GM19239 (cell line): ENCODE data around the gene RB1.

Experiments used
- DNase-seq: peaks from one replicate; pipeline ENCODE4 v3.0.0; 2011; ENCODE audit warnings: low spot score; ENCODE audit not compliant: insufficient read length
- FAIRE-seq: peaks from 2 replicates; lab custom pipeline; 2011; peaks lifted over from hg19 to GRCh38; lab: Jason Lieb, UNC

The RB1 gene

DNA sequence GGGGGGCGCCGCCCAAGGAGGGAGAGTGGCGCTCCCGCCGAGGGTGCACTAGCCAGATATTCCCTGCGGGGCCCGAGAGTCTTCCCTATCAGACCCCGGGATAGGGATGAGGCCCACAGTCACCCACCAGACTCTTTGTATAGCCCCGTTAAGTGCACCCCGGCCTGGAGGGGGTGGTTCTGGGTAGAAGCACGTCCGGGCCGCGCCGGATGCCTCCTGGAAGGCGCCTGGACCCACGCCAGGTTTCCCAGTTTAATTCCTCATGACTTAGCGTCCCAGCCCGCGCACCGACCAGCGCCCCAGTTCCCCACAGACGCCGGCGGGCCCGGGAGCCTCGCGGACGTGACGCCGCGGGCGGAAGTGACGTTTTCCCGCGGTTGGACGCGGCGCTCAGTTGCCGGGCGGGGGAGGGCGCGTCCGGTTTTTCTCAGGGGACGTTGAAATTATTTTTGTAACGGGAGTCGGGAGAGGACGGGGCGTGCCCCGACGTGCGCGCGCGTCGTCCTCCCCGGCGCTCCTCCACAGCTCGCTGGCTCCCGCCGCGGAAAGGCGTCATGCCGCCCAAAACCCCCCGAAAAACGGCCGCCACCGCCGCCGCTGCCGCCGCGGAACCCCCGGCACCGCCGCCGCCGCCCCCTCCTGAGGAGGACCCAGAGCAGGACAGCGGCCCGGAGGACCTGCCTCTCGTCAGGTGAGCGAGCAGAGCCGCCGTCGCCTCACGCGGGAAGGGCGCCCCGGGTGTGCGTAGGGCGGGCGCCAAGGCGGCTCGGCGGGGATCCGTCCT is at the start of gene RB1:
Gene RB1 (plus strand): TSS at position 393 of the 784 bp plus-strand sequence. CDS start 162 bp downstream, at position 555.
- peak; percentile 92 for FAIRE-seq

DNA sequence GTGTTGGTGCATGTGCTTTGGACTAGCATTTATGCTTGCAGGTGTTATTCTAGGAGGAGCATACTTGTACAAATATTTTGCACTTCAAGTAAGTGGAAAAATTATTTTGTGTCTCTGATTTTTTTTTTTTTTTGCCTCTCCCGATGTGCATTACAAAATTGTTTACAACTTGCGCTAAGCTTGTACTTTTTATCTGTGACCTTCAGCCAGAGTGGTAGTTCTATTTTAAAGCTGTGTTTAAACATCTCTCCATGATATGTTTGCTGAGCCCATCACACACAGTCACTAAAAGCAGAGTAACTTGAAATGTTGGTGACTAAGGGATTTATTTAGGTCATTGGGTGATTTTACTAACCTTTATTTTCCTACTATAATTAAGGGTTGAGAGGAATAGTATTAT is 49.7 kb upstream of the RB1 start:
- FAIRE-seq (peak; percentile 45), DNase-seq (no peak)

More for the DNA sequence above, at the start of gene RB1:
- DNase-seq, result peak; percentile 66

DNA sequence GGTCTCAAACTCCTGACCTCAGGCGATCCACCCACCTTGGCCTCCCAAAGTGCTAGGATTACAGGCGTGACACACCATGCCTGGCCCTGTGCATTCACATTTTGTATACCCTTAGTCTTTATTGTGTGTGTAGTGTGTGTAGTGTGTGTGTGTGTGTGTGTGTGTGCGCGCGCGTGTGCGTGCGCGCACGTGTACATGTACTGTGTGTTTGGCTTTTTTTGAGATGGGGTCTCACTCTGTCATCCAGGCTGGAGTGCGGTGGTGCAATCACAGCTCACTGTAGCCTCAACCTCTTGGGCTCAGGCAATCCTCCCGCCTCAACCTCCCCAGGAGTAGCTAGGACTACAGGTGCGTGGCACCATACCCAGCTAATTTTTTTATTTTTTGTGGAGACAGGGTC is 48.5 kb upstream of the RB1 start:
- DNase-seq (no peak), FAIRE-seq (no peak)

DNA sequence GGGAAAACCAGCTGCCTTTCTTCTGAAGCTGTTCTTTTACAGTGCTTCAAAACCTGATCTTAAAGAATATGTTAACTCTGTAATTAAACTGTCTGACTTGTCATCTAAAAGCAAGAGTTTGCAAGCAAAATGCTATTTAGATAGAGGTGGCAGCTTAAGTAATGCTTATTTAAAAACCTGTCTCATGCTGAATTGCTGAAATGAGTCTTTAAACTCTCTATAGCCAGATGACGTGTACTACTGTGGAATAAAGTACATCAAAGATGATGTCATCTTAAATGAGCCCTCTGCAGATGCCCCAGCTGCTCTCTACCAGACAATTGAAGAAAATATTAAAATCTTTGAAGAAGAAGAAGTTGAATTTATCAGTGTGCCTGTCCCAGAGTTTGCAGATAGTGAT is 47.6 kb upstream of the RB1 start:
- FAIRE-seq, result no peak
- DNase-seq, result no peak

DNA sequence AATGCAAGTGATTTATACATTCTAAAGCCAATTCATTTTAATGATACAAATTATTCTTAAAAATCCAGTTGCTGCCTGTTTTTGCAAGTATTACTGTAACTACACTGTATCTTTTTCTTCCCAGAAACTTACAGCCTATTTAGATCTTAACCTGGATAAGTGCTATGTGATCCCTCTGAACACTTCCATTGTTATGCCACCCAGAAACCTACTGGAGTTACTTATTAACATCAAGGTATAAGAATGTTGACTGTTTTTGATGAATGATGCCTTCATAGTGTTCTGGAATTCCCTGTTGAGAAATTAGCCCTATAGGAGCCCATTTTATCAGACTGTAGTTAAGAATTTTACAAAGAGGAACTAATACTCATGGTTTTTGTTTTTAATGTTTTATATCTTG is 45.5 kb upstream of the RB1 start:
- DNase-seq (no peak), FAIRE-seq (no peak)

DNA sequence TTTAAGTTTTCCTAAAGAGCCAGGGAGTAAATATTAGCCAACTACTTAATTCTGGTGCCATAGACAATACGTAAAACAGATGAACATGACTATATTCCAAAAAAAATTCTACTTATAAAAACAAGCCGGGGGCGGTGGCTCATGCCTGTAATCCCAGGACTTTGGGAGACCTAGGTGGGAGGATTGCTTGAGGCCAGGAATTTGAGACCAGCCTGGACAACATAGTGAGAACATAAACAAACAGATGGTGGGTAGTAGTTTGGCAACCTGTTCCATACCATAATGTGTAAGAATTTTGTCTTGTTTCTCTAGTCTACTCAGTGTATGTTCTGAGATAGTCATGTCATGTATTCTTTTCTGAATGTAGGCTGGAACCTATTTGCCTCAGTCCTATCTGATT is 45.1 kb upstream of the RB1 start:
- FAIRE-seq (no peak), DNase-seq (no peak)

DNA sequence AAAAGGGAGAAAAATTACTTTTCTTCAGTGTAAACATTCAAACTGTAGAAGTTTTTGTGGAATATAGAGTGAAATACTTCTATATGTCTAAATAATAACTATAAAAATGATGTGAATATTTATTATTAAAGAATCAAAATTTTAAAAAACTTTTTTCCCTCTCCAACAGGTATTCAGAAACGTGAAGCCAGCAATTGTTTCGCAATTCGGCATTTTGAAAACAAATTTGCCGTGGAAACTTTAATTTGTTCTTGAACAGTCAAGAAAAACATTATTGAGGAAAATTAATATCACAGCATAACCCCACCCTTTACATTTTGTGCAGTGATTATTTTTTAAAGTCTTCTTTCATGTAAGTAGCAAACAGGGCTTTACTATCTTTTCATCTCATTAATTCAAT is 42.6 kb upstream of the RB1 start:
- no peak for FAIRE-seq
- no peak for DNase-seq

DNA sequence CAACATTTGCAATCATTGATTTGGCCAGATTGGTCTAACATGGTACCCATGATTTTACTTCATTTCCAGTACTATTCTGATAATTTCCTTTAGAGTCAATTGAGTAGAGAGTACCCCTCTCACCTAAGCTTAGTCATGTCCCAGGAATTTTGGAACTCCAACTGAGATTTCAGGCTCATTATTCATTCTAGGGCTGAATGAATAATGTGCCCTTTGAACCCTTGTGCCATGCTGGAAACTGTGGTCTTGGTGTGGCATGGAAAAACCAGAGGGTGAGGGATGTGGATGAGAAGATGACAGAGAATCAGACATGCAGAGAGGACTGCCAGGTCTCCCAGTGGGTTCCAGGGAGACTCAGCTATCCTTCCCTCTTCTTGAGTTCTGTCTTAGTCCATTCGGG is 40.4 kb upstream of the RB1 start:
- no peak for DNase-seq
- FAIRE-seq, result no peak

DNA sequence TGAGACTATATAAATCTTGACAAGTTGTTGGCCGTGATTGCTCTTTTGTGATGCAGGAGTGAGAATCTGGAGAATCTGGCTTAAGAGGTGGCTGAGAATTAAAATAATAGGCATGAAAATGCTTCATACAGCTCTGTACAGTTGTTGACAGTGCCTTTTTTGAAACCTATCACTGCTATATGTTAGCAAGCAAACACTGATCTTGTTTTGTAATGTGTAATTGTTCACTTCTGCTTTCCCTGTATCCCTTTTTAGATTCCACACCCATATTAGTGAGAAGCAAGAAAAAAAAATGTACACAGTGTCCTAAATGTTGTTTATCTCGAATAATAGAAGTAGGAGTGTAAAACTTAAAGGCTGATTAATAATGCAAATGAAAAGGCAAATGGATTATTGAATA is 39.5 kb upstream of the RB1 start:
- FAIRE-seq, result no peak
- no peak for DNase-seq

DNA sequence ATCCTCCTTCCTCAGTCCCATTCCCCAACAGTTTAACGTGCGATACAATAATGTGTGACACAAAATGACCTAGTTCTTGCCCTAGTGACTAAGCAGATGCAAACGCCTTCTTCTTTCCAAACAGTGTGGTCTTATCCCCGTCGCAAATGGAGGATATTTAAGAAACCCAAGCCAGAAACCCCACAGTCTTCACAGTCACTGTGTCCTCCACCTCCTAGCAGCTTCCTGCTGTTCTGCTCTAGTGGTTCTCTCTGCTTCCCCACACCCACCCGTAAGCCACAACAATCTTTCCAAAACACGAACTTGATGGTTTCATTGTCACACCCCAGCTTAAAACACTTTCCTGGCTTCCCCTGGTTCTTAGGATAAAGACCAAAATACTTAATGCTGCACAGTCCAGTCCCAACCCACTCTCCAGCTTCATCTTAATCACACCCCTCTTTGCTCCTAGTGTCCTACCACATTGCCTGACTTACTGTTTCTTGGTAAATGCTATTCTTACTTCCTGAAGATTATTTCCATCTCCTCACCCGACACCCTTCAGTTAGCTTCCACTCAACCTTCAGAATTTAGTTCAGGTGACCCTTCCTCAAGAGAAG is 38.2 kb upstream of the RB1 start:
- FAIRE-seq (peak; percentile 95), DNase-seq (no peak)

DNA sequence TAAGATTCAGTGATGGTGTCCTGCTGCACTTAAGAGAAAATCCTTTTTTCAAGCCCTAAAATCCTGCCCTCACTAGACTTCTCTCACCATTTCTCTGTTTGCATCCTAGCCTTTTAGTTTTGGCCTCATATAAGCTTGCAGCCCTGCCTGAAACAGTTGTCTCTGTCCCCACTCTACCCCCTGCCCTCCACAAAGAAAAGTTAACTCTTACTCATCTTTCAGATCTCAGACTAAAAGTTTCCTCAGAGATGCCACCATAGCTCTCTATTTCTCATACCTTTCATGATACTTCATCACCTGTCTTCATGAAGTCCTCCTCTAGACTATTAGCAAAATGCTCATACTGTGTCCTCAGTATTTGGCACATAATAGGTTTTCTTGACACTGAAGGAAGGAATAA is 37.4 kb upstream of the RB1 start:
- no peak for FAIRE-seq
- DNase-seq, result no peak

DNA sequence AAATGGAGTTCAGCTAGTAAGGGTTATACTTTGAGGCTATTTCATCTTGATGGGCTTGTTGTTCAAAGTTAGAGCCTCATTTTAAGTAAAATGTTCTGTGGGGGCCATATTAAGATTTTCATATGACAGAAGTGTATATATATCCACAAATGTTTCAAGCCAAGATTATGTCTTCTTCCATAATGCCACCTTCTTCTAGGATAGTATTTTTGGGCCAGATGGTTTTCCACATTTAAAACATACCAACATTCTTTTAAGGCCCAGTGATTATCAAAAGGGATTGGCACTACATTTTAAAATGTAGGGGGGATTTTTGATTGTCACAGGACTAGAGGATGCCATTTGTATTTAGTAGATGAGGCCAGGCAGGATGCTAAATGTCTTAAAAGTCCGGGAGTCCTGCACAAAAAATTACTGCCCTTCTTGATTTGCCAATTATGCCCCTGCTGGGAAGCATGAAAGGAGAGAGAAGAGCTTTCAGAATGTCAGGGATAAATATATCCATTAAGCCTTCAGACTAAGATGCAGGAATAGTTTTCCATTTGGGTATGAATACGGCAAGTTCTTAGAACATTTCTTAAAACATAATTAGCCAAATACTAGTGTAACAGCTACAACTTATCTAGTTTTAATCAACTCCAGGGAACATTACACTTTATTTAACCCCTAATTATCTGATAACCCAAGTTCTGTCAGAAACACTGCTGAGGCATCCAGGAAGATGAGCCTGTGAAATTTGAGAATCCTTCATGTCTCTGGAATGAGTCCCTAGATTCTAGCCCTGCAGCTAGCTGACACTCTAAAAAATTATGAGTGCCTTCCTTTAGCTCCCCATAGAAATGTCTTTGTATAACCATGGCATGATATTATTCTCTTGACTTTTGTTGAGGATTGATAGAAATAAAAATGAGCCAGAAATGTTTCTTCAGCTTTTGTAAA is 36.6 kb upstream of the RB1 start:
- FAIRE-seq (no peak), DNase-seq (no peak)

DNA sequence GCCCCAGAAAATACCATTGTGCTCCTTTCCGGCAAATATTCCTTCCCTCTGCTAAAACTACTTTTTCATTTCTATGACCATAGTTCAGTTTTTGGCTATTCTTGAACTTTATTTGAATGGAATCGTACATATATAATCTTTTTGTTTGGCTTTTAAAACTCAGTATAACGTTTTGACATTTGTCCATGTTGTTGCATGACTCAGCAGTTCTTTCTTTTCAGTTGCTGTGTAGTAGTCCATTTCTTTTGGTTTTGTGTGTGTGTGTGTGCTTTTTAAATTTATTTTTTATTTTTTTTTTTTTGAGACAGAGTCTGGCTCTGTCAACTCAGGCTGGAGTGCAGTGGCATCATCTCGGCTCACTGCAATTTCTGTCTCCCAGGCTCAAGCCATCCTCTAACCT is 35.5 kb upstream of the RB1 start:
- no peak for DNase-seq
- FAIRE-seq, result no peak

DNA sequence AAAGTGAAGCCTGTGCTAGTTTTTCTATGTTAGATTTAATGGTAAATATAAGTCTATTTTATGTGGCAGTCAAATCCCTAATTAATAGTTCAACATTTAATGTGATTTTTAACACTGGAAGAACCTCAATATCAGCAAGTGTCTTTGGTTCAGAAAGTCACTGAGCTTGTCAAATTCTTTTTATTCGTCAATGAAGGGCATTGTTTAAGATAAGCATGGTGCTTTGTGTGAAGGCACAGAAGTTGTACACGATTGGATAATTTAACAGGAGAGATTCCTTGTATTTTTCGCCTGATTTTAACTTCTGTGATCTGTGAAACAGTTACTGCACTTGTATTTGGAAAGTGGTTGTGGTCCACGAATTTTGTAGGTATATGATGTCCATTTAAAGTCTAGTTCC is 30.2 kb upstream of the RB1 start:
- FAIRE-seq, result no peak

DNA sequence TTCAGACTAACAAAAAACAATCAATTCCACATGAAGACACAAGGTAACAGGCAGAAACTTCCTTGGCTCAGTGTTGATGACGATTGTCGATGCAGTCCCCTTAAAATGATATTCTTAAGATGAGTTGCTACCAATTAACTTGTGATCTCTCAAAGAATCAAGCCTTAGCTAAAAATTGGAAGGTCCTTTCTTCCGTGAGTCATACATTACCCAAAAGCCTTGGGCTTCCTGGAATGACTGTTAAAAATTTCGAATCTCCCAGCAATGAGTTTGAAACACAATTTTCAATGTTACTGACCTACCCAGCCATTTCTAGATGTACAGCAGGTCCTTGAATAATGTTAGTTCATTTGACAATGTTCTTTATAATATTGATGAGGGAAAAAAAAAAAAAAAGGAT is 28.0 kb upstream of the RB1 start:
- no peak for DNase-seq

More for the DNA sequence above, 30.2 kb upstream of the RB1 start:
- DNase-seq, result no peak

DNA sequence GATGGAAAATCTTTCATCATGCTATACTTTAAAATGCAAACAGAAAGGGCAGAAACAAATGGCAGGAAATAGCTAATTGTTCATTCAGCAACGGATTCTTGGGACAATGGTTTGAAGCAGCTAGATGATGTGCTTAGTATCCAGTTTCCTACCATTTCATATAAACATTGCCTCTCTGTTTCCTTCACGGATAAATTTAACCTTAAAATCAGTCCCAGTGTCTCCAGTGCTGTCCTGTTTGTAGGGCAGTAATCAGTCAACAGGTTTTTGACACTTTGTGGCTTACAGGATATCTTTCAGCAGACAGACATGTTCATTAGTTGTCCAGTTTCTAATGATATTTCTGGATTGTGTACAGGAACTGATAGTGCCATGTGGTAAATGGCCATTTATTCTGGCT is 24.7 kb upstream of the RB1 start:
- no peak for DNase-seq

More for the DNA sequence above, 28.0 kb upstream of the RB1 start:
- FAIRE-seq, result no peak

DNA sequence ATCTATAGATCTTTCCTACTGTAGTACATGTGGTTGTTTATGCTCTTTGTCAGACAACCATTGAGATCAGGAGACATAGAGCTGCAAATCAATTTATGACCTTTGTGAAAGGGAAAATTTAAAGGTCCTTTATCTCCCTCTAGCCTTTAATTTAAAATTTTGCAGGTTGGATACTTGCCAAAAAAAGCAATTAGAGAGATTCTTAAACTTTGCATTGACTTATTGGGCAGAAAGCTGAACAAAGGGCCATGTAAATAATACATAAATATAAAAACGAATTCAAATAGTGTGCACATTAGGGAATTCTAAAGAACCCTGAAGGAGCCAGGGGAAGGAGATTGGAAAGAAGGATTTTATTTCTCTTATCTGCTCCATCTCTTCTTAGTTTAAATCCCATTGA is 22.0 kb upstream of the RB1 start:
- DNase-seq, result no peak
- FAIRE-seq, result no peak

More for the DNA sequence above, 24.7 kb upstream of the RB1 start:
- no peak for FAIRE-seq

DNA sequence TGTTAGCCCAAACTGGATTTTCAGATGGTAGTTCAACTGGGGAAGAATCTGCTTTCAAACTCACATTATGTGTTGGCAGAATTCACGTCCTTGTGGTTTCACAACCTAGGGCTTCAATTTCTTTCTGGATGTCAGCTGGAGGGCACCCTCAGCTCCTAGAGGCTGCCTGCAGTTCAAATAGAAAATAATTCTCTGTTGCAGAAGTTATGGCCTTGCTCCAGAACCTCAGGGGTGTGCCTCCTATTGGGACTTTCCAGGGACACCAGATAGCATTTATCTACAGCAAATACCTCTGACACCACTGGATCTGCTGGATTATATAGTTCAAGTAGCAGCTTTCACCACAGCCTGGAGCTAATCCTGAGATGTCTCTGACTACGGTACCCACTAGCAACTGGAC is 11.8 kb upstream of the RB1 start:
- FAIRE-seq (no peak), DNase-seq (no peak)

DNA sequence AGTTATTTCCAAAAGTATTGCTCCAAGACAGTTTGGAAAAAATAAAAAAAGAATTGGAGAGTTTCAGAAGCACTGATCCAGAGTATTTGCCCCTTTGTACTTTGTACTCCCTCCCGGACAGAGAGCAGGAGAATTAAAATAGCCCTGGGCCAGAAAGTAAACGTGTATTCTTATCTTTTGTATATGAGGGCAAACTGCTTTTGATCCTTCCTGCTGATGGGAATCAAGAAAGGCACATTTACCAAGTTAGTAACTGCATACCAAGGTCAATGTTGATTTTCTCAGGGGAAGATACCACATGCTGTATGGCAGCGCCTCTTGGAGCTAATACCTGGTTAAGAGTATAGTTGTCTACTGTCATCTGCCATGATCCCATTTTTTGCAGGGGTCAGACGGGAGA is 10.9 kb upstream of the RB1 start:
- FAIRE-seq (no peak), DNase-seq (no peak)

DNA sequence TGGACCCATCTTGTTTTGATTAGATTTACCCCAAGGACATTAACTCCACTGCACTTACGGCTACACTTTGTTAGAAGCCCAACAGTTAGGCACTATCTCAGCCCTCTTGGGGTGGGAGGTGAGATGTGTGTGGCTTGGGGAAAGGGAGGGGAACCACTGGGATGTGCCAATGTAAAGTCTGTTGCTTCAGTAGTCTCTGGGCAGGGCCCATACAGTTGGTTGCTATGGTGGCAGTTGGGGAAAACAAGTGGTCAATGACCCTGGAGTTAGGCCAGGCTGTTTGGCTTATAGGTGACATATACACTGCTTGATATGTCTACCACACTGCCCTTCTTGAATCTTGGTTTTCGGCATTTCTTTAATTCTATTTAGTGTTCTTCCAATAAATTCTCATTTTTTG is 8.9 kb upstream of the RB1 start:
- DNase-seq (no peak), FAIRE-seq (no peak)

DNA sequence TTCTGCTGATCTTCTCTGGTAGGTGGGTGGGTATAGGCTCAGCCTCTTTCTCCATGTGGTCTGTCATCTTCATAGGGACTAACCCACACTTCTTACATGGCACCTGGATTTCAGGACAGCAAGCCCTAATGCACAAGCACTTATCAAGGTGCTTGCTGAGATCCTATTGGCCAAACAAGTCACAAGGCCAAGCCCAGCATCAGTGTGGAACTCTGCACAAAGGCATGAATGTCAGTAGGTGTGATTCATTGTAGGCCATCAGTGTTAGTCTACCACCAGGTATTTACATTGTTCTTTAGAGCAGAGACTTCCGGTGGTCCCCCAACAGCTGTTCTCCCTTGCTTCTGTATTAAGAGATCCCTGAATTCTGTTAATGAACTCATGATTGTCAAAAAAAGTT is 8.3 kb upstream of the RB1 start:
- no peak for FAIRE-seq

More for the DNA sequence above, 8.3 kb upstream of the RB1 start:
- DNase-seq, result no peak
